Tibial nerve (tissue), 4 donors: ENCODE data around the gene PDE2A. TPM values are rescaled to one million over a fixed set of nuclear protein-coding genes. Genes with fewer than 3 reads are reported as not detected.

Experiments used
- DNase-seq, 2 donors: peaks; one replicate each; pipeline ENCODE4 v3.0.0-alpha.2; 2019; ENCODE audit warnings: low spot score in 2 of 2
- H3K27ac ChIP-seq, 4 donors: fragments of 200-600 bp; sonication (generic) in 3 of 4; one replicate each; pipeline ENCODE4 v1.5.1; 2017 to 2019; ENCODE audit warnings: mild to moderate bottlenecking in 1 of 4
- H3K27me3 ChIP-seq, 2 donors: fragments of 200-600 bp; sonication (generic) in 1 of 2; one replicate each; pipeline versions ENCODE4 v1.5.1 to v1.6.0; 2017 to 2019
- H3K36me3 ChIP-seq, 3 donors: fragments of 200-600 bp; sonication (generic); one replicate each; pipeline ENCODE4 v1.5.1; 2018 to 2019
- H3K4me1 ChIP-seq, 4 donors: fragments of 200-600 bp; sonication (generic) in 3 of 4; one replicate each; pipeline ENCODE4 v1.5.1; 2017 to 2019
- H3K4me3 ChIP-seq, 4 donors: fragments of 200-600 bp; sonication (generic) in 3 of 4; one replicate each; pipeline ENCODE4 v1.5.1; 2017 to 2019; ENCODE audit warnings: mild to moderate bottlenecking in 1 of 4, moderate library complexity in 1 of 4
- H3K9me3 ChIP-seq, 4 donors: fragments of 200-600 bp; sonication (generic) in 3 of 4; one replicate each; pipeline ENCODE4 v1.5.1; 2017 to 2019
- CTCF ChIP-seq, 5 experiments: fragments of 200-600 bp in 3 of 5; fragments of 450-650 bp in 2 of 5; sonication (generic) in 3 of 5; IDR thresholded peaks; one replicate each; pipeline ENCODE4 v1.5.1; 2016 to 2019; ENCODE audit warnings: antibody characterized with exemption in 5 of 5, mild to moderate bottlenecking in 3 of 5, moderate library complexity in 2 of 5
- EP300 ChIP-seq, 2 donors: sonication (generic); formaldehyde crosslinking; IDR thresholded peaks; one replicate each; pipeline ENCODE4 v1.6.1; 2017; ENCODE audit warnings: antibody characterized with exemption in 2 of 2, mild to moderate bottlenecking in 1 of 2
- POLR2A ChIP-seq, 2 donors: fragments of 450-650 bp; IDR thresholded peaks; one replicate each; pipeline ENCODE4 v1.6.1; 2017; ENCODE audit warnings: antibody characterized with exemption in 2 of 2, mild to moderate bottlenecking in 2 of 2, moderate library complexity in 2 of 2
- WGBS, 2 donors: methylation state at CpG; one replicate each; pipeline ENCODE4 v1.1.5; 2018; 5-methylcytosine and 5-hydroxymethylcytosine counted together
- total RNA-seq, 4 donors: library from RNA; depleted of rRNA; stranded (reverse); fragments of >200 nt; gene quantifications; one replicate each; pipeline ENCODE4 v1.1.0, GENCODE V29; 2016

PDE2A gene
- total RNA-seq, 4 donors from 2014 or later: 30.3 to 75.7 (median 43.1) TPM

DNA sequence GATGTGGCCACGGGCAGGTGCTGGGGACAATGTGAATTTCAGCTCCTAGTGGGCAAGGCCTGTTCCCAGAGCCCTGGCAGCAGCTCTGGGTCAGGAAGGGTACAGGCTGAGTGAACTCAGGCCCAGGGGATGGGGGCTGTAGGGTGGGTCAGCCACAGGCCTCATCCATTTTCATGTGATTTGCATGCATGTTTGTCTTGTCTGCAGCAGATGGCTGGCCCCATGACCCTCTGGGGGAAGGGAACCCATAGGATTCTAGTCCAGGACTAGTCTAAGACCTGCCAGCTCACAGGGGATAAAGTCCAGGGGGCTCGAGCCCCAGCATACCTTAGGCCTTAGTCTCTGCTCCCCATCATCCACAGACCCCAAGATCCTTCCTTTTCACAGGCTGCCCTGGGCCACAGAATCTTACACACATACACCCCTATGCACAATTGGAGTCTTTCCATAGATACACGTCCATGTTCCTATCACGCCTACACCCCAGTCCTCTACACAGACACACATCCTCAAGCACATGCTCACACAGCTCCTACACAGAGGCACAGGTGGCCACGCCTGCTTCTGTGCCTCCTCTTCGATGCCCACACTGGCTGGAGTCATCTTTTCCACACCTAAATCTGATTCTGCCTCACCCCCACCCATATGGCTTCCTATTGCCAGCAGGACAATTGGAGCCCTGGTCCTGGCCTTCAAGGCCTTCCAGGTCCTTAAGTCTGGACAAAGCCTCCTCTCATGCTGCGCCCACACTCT is 25.7 kb downstream of the PDE2A start:
- no peak for TF ChIP-seq EP300 (IDR thresholded peaks at IDR 0.05)
- TF ChIP-seq CTCF (IDR thresholded peaks at IDR 0.05): no peak
- TF ChIP-seq POLR2A (IDR thresholded peaks at IDR 0.05): no peak
- 75 to 81% methylated on average over 7 of the region's 7 CpGs for WGBS, 2 donors

DNA sequence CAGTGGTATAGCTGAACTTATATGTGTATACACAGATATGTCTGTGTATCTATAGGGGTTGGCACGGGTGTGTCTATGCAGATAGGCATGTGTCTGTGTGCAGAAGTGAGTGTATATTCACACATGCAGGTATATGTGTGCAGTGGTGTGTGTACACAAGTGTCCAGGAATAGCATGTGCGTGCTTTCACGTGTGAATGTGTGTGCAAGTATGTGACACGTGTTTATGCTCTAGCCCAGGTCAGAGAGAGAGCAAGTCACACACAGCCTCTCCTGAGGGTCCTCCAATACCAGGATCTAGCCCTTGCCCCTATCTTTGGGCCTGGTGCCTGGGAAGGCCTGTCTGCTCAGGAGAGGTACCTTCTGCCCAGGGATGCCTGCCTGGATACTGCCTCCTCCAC is 26.3 kb downstream of the PDE2A start:
- DNase-seq: no peak
- TF ChIP-seq CTCF (IDR thresholded peaks at IDR 0.05) (no peak), POLR2A (IDR thresholded peaks at IDR 0.05) (no peak), EP300 (IDR thresholded peaks at IDR 0.05) (no peak)
- WGBS, 2 donors: 89 to 100% methylated on average over 4 of the region's 4 CpGs

More for the DNA sequence above, 25.7 kb downstream of the PDE2A start:
- H3K27ac ChIP-seq: no peak overlapping the region
- no peaks in the 10 kb centered on the region for H3K36me3 ChIP-seq
- no peak overlapping the region for H3K4me3 ChIP-seq
- no peaks in the 10 kb centered on the region for H3K9me3 ChIP-seq
- H3K4me1 ChIP-seq: no peaks in the 10 kb centered on the region
- no peaks in the 10 kb centered on the region for H3K27me3 ChIP-seq
- no peak for DNase-seq

GRCh38 chr11:72646472-72646871 is 27.8 kb downstream of the PDE2A start:
- peaks cover 0 to 16% (median 11%) of the 10 kb centered on the region in 4 donors for H3K4me1 ChIP-seq
- 66 to 74% methylated on average over 2 of the region's 2 CpGs for WGBS, 2 donors
- H3K36me3 ChIP-seq: no peaks in the 10 kb centered on the region
- H3K27ac ChIP-seq: no peak overlapping the region
- no peak for DNase-seq
- no peaks in the 10 kb centered on the region for H3K9me3 ChIP-seq
- TF ChIP-seq POLR2A (IDR thresholded peaks at IDR 0.05) (no peak), EP300 (IDR thresholded peaks at IDR 0.05) (no peak), CTCF (IDR thresholded peaks at IDR 0.05) (no peak)
- peaks cover 0 to 7% of the 10 kb centered on the region in 2 donors for H3K27me3 ChIP-seq
- no peak overlapping the region for H3K4me3 ChIP-seq

More for the DNA sequence above, 26.3 kb downstream of the PDE2A start:
- Histone ChIP-seq H3K9me3 (no peaks in the 10 kb centered on the region), H3K4me3 (no peak overlapping the region), H3K4me1 (peaks cover 0 to 5% (median 2%) of the 10 kb centered on the region in 4 donors), H3K36me3 (no peaks in the 10 kb centered on the region), H3K27ac (no peak overlapping the region), H3K27me3 (no peaks in the 10 kb centered on the region)

DNA sequence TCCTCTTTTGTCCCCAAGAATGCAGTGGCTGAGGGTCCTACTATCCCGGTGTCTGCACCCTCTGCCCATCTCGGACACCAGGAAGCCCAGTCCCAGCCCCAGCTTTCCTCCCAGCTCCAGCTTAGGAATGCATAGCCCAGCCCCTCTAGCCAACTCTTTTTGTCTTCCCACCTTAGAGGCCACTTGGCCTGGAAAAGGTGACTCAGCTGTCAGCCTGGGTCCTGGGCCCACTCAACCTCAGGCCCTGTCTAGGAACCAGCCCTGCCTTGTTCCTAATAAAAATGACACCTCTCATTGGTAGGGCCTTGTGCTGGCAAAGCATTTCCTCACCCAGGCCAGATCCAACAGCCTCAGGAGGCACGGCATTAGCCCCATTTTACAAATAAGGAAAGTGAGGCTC is 28.2 kb downstream of the PDE2A start:
- TF ChIP-seq EP300 (IDR thresholded peaks at IDR 0.05) (no peak), POLR2A (IDR thresholded peaks at IDR 0.05) (no peak), CTCF (IDR thresholded peaks at IDR 0.05) (no peak)
- 92 to 98% methylated on average over 3 of the region's 3 CpGs for WGBS, 2 donors
- no peaks in the 10 kb centered on the region for H3K36me3 ChIP-seq
- peaks cover 0 to 11% of the 10 kb centered on the region in 2 donors for H3K27me3 ChIP-seq
- no peak for DNase-seq
- H3K27ac ChIP-seq: no peak overlapping the region
- no peaks in the 10 kb centered on the region for H3K9me3 ChIP-seq
- H3K4me3 ChIP-seq: no peak overlapping the region
- peaks cover 0 to 19% (median 11%) of the 10 kb centered on the region in 4 donors for H3K4me1 ChIP-seq

DNA sequence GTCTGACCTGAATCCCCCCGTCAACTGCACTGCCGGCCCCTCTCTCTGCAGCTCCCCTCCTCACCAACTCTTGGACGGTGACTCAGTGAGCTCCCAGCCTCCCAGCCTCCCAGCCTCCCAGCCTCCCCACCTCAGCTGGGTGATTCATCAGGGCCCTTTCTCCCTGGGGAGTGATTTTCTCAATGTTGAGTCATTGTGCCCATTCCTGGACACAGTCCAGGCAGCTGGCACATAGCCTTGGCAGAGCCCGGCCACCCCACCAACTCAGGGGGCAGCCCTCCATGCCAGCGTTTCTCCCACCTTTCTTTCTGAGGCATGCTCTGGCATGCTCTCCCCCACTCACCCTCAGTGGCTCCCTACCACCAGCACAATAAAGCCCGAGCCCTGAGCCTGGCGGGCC is 30.7 kb downstream of the PDE2A start:
- peaks cover 0 to 34% of the 10 kb centered on the region in 2 donors for H3K27me3 ChIP-seq
- no peak for DNase-seq
- no peak for TF ChIP-seq CTCF (IDR thresholded peaks at IDR 0.05)
- TF ChIP-seq POLR2A (IDR thresholded peaks at IDR 0.05): no peak
- no peak for TF ChIP-seq EP300 (IDR thresholded peaks at IDR 0.05)
- peaks cover 0 to 19% (median 11%) of the 10 kb centered on the region in 4 donors for H3K4me1 ChIP-seq
- 61 to 62% methylated on average over 7 of the region's 7 CpGs for WGBS, 2 donors
- no peaks in the 10 kb centered on the region for H3K9me3 ChIP-seq
- no peaks in the 10 kb centered on the region for H3K36me3 ChIP-seq
- no peak overlapping the region for H3K27ac ChIP-seq
- no peak overlapping the region for H3K4me3 ChIP-seq
